B cell (primary cell): ENCODE results near the gene CRACR2A. TPM values are rescaled to one million over a fixed set of nuclear protein-coding genes. Genes with fewer than 3 reads are reported as not detected.

ENCODE experiments used
- ATAC-seq: fragments of 200-7000 bp; cut with Tn5 transposase; one replicate; pipeline ENCODE4 v1.10.0; 2021; ENCODE audit warnings: low read depth, mild to moderate bottlenecking, moderate number of reproducible peaks, moderate library complexity
- CTCF ChIA-PET: fragments of 350-600 bp; sonication (Branson Sonifier 250); formaldehyde crosslinking; loops from one replicate; lab custom pipeline; 2021; ENCODE audit warnings: antibody characterized with exemption, inconsistent platforms; lab: Charles Lee
- POLR2A ChIA-PET: fragments of 350-600 bp; sonication (Branson Sonifier 250); formaldehyde crosslinking; loops from one replicate; lab custom pipeline; 2021; ENCODE audit warnings: antibody characterized with exemption; lab: Charles Lee
- DNase-seq: peaks from one replicate; pipeline ENCODE4 v3.0.0; 2013
- H2AFZ ChIP-seq: 2 replicates; pipeline ENCODE4 v1.6.1; 2012; ENCODE audit warnings: mild to moderate bottlenecking, low read depth, low read length; ENCODE audit not compliant: insufficient read depth, poor library complexity, severe bottlenecking
- H3K27ac ChIP-seq, 2 donors: 1 replicate in 1 of 2; 2 replicates in 1 of 2; pipeline ENCODE4 v1.5.1; 2012 to 2013; ENCODE audit warnings: low read length in 2 of 2, mild to moderate bottlenecking in 2 of 2, moderate library complexity in 1 of 2
- H3K27me3 ChIP-seq, 4 experiments: fragments of 200-600 bp in 1 of 4; sonication (generic) in 1 of 4; replicated peaks in 1 of 4; 1 replicate in 2 of 4; 2 replicates in 2 of 4; pipeline versions ENCODE4 v1.6.1 to v1.7.0; 2013 to 2016; ENCODE audit warnings: low read length in 3 of 4, mild to moderate bottlenecking in 2 of 4, mixed read lengths in 1 of 4, moderate library complexity in 1 of 4; ENCODE audit not compliant: insufficient read depth in 4 of 4, control insufficient read depth in 3 of 4; ENCODE audit errors: control extremely low read depth in 1 of 4
- H3K36me3 ChIP-seq, 2 experiments: replicated peaks in 1 of 2; 1 replicate in 1 of 2; 2 replicates in 1 of 2; pipeline versions ENCODE4 v1.6.1 to v1.7.1; 2013; ENCODE audit warnings: low read length in 1 of 2; ENCODE audit not compliant: insufficient read depth in 2 of 2, control insufficient read depth in 1 of 2; ENCODE audit errors: control extremely low read depth in 1 of 2, extremely low read depth in 1 of 2
- H3K4me1 ChIP-seq, 2 donors: fragments of 200-600 bp in 1 of 2; sonication (generic) in 1 of 2; 1 replicate in 1 of 2; 2 replicates in 1 of 2; pipeline versions ENCODE4 v1.5.1 to v1.6.1; 2013 to 2017; ENCODE audit warnings: low read length in 2 of 2; ENCODE audit not compliant: control insufficient read depth in 2 of 2, insufficient read depth in 2 of 2
- H3K4me2 ChIP-seq: replicated peaks from 2 replicates; pipeline ENCODE3; 2012; ENCODE audit warnings: mild to moderate bottlenecking, low read depth, low read length; ENCODE audit not compliant: poor library complexity, severe bottlenecking
- H3K4me3 ChIP-seq, 5 experiments: fragments of 200-600 bp in 1 of 5; sonication (generic) in 1 of 5; 1 replicate in 3 of 5; 2 replicates in 2 of 5; pipeline versions ENCODE4 v1.5.1 to v1.7.0; 2011 to 2016; ENCODE audit warnings: low read length in 4 of 5, mild to moderate bottlenecking in 4 of 5, low read depth in 2 of 5, control low read depth in 1 of 5, moderate library complexity in 1 of 5; ENCODE audit not compliant: insufficient read depth in 1 of 5; ENCODE audit errors: control extremely low read depth in 1 of 5, extremely low read depth in 1 of 5
- H3K79me2 ChIP-seq: fragments of 200-600 bp; sonication (generic); one replicate; pipeline ENCODE4 v1.6.0; 2016; ENCODE audit warnings: low read length; ENCODE audit not compliant: control insufficient read depth, insufficient read depth
- H3K9ac ChIP-seq: fragments of 200-600 bp; sonication (generic); 2 replicates; pipeline ENCODE4 v1.6.1; 2017; ENCODE audit warnings: mild to moderate bottlenecking, low read length, moderate library complexity
- H3K9me3 ChIP-seq, 3 donors: one replicate each; pipeline versions ENCODE4 v1.6.1 to v1.7.1; 2013; ENCODE audit warnings: low read length in 2 of 3; ENCODE audit not compliant: control insufficient read depth in 2 of 3, insufficient read depth in 1 of 3; ENCODE audit errors: control extremely low read depth in 1 of 3
- H4K20me1 ChIP-seq: 2 replicates; pipeline ENCODE4 v1.6.0; 2012; ENCODE audit warnings: mild to moderate bottlenecking, low read length; ENCODE audit not compliant: insufficient read depth, control insufficient read depth, poor library complexity, severe bottlenecking
- H3K27ac Mint-ChIP-seq: one replicate; pipeline ENCODE4 v1.8.0; 2021; ENCODE audit warnings: mixed read lengths
- H3K27me3 Mint-ChIP-seq: one replicate; pipeline ENCODE4 v1.8.0; 2021; ENCODE audit warnings: mixed read lengths
- H3K4me1 Mint-ChIP-seq: one replicate; pipeline ENCODE4 v1.8.0; 2021; ENCODE audit warnings: mixed read lengths
- H3K4me3 Mint-ChIP-seq: one replicate; pipeline ENCODE4 v1.8.0; 2021; ENCODE audit warnings: mixed read lengths
- H3K9me3 Mint-ChIP-seq: one replicate; pipeline ENCODE4 v1.8.0; 2022; ENCODE audit warnings: mixed read lengths; ENCODE audit not compliant: insufficient read depth
- EZH2 ChIP-seq: IDR thresholded peaks from 2 replicates; pipeline ENCODE4 v1.6.1; 2012; ENCODE audit warnings: borderline replicate concordance, low read depth, mild to moderate bottlenecking, moderate library complexity, low read length; ENCODE audit not compliant: insufficient read depth, poor library complexity, severe bottlenecking
- WGBS: methylation state at CpG from one replicate; pipeline ENCODE4 v1.1.5; 2013; ENCODE audit warnings: missing lambda C conversion rate; ENCODE audit not compliant: insufficient coverage; 5-methylcytosine and 5-hydroxymethylcytosine counted together
- intact Hi-C: fragments of 100-400 bp; cut with micrococcal nuclease; formaldehyde crosslinking; loops from one replicate; pipeline ENCODE4 v1.10.0; 2022
- polyA plus RNA-seq: library from polyadenylated mRNA; depleted of rRNA; stranded (reverse); fragments of >200 nt; gene quantifications from 2 replicates; pipeline ENCODE4 v1.2.3, GENCODE V29; 2012
- total RNA-seq, 2 donors: library from RNA; stranded (reverse); fragments of 120-200 nt in 1 of 2; gene quantifications; 1 replicate in 1 of 2; 2 replicates in 1 of 2; pipeline versions ENCODE4 v1.2.3 to v1.2.4, GENCODE V29; 2013 to 2022
- TF ChIP-seq, protein P1 (sequence below): fragments of 200-600 bp; IDR thresholded peaks from one replicate; pipeline ENCODE4 v1.8.0; 2022; ENCODE audit warnings: antibody characterized with exemption, mild to moderate bottlenecking

The CRACR2A gene
- total and polyA plus RNA-seq, 2 donors (not counting 1 experiment from before 2014, with no cell fraction given), result 15.2 to 26.1 TPM

DNA sequence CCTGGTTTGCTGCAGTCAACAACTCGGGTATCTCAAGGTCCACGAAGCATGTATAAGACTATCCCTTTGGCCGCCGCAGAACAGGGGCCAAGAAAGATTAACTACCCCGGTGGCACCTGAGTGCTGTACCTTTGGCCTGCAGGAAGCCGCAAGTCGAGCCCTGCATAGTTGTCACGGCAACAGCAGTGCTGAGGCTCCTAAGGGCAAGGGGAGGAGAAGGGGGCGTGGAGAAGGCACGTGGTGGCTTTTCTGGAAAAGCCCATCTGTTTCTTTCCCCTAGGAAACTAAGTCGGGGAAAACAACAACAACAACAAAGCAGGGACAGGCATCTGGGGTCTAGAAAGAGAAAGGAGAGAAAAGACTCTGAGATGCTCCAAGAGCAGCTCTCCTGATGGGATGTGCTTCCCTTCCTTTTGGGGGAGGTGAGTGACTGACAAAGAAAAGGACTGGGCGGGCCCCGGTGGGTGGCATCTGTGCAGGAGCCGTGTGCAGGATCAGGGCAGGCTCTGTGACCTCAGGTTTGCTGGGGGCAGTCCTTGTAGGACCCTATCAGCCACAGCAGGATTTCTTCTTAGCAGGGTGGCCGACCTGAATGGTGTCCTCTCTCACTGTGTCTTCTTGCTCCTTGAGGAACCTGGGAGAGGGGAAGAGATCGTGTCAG lies 138.0 kb downstream of the CRACR2A start:
- H3K36me3 ChIP-seq, result peaks cover 0 to 55% of the 10 kb centered on the region in 2 experiments
- H4K20me1 ChIP-seq, result no peaks in the 10 kb centered on the region
- no peak overlapping the region for H3K27ac ChIP-seq
- no peak overlapping the region for H2AFZ ChIP-seq
- intact Hi-C loops, result no loop called here
- ATAC-seq (no peak), DNase-seq (no peak)
- no peak overlapping the region for H3K27ac Mint-ChIP-seq
- H3K27me3 ChIP-seq, result no peaks in the 10 kb centered on the region
- H3K9me3 ChIP-seq, result no peaks in the 10 kb centered on the region
- H3K27me3 Mint-ChIP-seq, result no peaks in the 10 kb centered on the region
- no peaks in the 10 kb centered on the region for H3K4me1 ChIP-seq
- no peak overlapping the region for H3K4me3 ChIP-seq
- no peaks in the 10 kb centered on the region for H3K79me2 ChIP-seq
- TF ChIP-seq EZH2, result no peak
- TF ChIP-seq, protein P1, sequence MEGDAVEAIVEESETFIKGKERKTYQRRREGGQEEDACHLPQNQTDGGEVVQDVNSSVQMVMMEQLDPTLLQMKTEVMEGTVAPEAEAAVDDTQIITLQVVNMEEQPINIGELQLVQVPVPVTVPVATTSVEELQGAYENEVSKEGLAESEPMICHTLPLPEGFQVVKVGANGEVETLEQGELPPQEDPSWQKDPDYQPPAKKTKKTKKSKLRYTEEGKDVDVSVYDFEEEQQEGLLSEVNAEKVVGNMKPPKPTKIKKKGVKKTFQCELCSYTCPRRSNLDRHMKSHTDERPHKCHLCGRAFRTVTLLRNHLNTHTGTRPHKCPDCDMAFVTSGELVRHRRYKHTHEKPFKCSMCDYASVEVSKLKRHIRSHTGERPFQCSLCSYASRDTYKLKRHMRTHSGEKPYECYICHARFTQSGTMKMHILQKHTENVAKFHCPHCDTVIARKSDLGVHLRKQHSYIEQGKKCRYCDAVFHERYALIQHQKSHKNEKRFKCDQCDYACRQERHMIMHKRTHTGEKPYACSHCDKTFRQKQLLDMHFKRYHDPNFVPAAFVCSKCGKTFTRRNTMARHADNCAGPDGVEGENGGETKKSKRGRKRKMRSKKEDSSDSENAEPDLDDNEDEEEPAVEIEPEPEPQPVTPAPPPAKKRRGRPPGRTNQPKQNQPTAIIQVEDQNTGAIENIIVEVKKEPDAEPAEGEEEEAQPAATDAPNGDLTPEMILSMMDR, result no peak
- no peaks in the 10 kb centered on the region for H3K4me1 Mint-ChIP-seq
- ChIA-PET CTCF (no interaction called here), POLR2A (no interaction called here)
- H3K4me2 ChIP-seq, result no peak overlapping the region
- no peaks in the 10 kb centered on the region for H3K9me3 Mint-ChIP-seq
- H3K9ac ChIP-seq, result no peak overlapping the region
- no peak overlapping the region for H3K4me3 Mint-ChIP-seq
- WGBS, result 95% methylated on average over 13 of the region's 16 CpGs

DNA sequence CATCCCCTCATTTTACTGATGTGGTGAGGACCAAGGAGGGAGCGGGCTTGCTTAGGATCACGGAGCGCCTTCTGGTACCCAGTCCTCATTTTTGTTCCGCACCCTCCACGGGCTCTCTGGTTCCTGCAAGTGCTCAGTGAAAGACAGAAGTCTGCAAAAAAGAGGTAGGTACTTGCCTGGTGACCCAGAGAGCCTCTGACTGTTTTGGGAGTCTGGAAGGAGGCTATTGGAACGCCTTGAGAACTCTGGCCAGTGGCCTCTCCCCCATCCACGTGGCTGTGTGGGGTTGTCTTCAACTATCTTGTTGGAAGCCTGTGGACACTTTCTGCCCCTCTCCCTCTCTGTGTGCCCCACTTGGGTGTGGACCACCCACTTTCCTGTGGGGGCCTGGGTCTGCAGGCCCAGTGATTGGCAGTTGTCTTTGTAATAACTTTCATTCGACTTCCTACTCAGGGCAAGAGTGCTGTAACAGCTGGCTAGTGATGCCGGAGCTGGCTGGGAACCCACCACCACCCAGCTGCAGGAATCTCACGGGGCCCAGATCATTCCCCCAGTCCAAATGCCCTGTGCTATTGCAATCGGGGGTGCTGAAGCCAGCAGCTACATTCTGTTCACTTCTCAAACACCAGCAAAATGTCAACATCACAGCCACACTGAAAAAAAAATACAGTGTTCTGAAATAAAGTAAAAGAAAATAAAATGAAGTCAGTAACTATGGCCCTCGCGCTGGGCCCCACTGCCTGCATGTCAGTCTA lies 139.1 kb downstream of the CRACR2A start:
- DNase-seq, result no peak
- H3K4me2 ChIP-seq, result no peak overlapping the region
- no peaks in the 10 kb centered on the region for H3K79me2 ChIP-seq
- H3K9ac ChIP-seq, result no peak overlapping the region
- H3K27me3 ChIP-seq, result no peaks in the 10 kb centered on the region
- no peak overlapping the region for H3K4me3 ChIP-seq
- ATAC-seq, result no peak
- H2AFZ ChIP-seq, result no peak overlapping the region
- peaks cover 9% of the 10 kb centered on the region for H3K9me3 Mint-ChIP-seq
- H3K27ac Mint-ChIP-seq, result no peak overlapping the region
- peaks cover 7% of the 10 kb centered on the region for H3K4me1 Mint-ChIP-seq
- H3K36me3 ChIP-seq, result peaks cover 1 to 48% of the 10 kb centered on the region in 2 experiments
- TF ChIP-seq, protein P1, result no peak
- TF ChIP-seq EZH2, result no peak
- H4K20me1 ChIP-seq, result no peaks in the 10 kb centered on the region
- H3K9me3 ChIP-seq, result peaks cover 1 to 5% (median 3%) of the 10 kb centered on the region in 3 donors
- WGBS, result 100% methylated on average over 10 of the region's 13 CpGs
- no peak overlapping the region for H3K4me3 Mint-ChIP-seq
- ChIA-PET CTCF (no interaction called here), POLR2A (no interaction called here)
- no peak overlapping the region for H3K27ac ChIP-seq
- intact Hi-C loops, result no loop called here
- H3K27me3 Mint-ChIP-seq, result no peaks in the 10 kb centered on the region
- peaks cover 2% of the 10 kb centered on the region in 2 donors for H3K4me1 ChIP-seq
